Astrocyte of the cerebellum (primary cell): ENCODE data around the gene PSMD13.

Experiments used
- DNase-seq: peaks from one replicate; pipeline ENCODE4 v3.0.0-alpha.2; 2011; ENCODE audit warnings: low read depth
- H3K4me3 ChIP-seq: 2 replicates; pipeline ENCODE4 v1.5.1; 2011; ENCODE audit warnings: mild to moderate bottlenecking, low read depth, low read length, moderate library complexity
- in situ Hi-C: cut with HindIII; loops from 2 replicates; pipeline ENCODE4 v1.10.0; 2017; ENCODE audit warnings: low sequenced_read_pairs
- TF ChIP-seq, protein P1 (sequence below): IDR thresholded peaks from 2 replicates; pipeline ENCODE4 v1.5.1; 2012; ENCODE audit warnings: low read length, low read depth, moderate library complexity, mild to moderate bottlenecking; ENCODE audit errors: missing control alignments

PSMD13 gene

DNA sequence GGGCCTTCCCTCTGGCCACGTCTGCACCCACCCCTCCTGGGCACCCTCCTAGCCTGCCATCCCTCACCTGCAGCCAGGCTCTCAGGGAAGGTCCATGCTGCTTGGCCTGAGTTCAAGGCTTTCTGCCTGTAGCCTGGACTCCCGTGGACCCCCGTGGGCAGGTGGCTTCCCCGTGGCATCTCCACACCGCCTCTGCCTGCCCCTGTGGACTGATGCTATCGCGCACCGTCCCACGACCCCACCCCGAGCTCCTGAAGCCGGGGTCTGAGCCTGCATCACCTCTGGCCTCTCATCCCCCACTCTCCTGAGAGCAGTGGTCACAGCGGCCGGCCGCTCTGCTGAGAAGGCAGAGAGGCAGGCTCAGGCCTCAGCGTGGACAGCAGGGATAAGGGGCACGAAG is 58.0 kb downstream of the PSMD13 start:
- TF ChIP-seq, protein P1, sequence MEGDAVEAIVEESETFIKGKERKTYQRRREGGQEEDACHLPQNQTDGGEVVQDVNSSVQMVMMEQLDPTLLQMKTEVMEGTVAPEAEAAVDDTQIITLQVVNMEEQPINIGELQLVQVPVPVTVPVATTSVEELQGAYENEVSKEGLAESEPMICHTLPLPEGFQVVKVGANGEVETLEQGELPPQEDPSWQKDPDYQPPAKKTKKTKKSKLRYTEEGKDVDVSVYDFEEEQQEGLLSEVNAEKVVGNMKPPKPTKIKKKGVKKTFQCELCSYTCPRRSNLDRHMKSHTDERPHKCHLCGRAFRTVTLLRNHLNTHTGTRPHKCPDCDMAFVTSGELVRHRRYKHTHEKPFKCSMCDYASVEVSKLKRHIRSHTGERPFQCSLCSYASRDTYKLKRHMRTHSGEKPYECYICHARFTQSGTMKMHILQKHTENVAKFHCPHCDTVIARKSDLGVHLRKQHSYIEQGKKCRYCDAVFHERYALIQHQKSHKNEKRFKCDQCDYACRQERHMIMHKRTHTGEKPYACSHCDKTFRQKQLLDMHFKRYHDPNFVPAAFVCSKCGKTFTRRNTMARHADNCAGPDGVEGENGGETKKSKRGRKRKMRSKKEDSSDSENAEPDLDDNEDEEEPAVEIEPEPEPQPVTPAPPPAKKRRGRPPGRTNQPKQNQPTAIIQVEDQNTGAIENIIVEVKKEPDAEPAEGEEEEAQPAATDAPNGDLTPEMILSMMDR, result no peak
- no peak for DNase-seq

DNA sequence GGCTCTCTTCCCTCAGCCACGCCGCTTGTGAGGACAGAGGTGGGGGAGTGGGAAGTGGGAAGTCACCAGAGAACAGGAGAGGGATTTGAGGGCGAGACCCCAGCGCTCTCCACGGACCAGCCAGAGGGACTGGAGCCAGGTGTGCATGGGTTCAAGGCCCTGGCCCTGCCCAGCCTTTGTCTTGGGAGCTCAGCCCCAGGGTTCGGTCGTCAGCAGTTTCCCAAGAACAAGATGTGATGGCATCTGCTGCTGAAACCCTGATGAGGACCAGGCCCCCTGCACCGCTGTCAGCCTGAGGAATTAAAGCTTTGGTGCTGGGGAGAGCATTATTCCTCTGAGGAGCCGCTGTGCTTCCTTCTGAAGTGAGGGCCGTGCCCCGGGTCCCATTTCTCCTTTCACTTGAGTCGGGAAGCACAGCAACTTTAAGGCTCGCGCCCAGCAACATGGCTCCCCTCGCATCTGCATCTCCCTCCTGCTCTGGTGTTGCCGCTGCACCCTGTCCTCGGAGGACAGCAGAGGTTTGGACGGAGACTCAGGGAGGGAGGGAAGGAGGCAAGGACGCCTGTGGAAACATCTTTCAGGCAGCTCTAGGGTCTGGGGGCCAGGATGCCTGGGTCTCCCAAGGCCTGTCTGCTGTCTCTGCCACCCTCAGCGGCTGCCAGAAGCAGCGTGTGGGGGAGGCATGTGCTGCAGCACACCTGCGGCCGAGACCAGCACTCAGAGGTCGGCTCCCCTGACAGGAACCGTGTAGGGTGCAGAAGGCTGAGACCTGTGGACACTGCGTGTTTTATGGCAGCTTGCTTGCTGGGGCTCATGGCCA is 58.8 kb downstream of the PSMD13 start:
- in situ Hi-C loops, result no loop called here

More for the DNA sequence above, 58.0 kb downstream of the PSMD13 start:
- in situ Hi-C loops, result no loop called here
- H3K4me3 ChIP-seq, result no peak overlapping the region

GRCh38 chr11:296171-297050 is 59.6 kb downstream of the PSMD13 start:
- DNase-seq, result no peak
- TF ChIP-seq, protein P1, result no peak
- in situ Hi-C loops, result no loop called here
- H3K4me3 ChIP-seq, result no peak overlapping the region

More for the DNA sequence above, 58.8 kb downstream of the PSMD13 start:
- TF ChIP-seq, protein P1, result no peak
- H3K4me3 ChIP-seq, result no peak overlapping the region
- no peak for DNase-seq

GRCh38 chr11:297051-297585 is 60.3 kb downstream of the PSMD13 start:
- no peak overlapping the region for H3K4me3 ChIP-seq
- TF ChIP-seq, protein P1, result no peak
- in situ Hi-C loops, result no loop called here
- DNase-seq, result no peak

- in situ Hi-C loops, result no loop called here
- no peak overlapping the region for H3K4me3 ChIP-seq
- DNase-seq, result no peak
- TF ChIP-seq, protein P1, result no peak
Measured at GRCh38 chr11:297586-298405, 61.0 kb downstream of the PSMD13 start.
